ENCODE results near the gene IPCEF1. TPM values are rescaled to one million over a fixed set of nuclear protein-coding genes. Genes with fewer than 3 reads are reported as not detected.
"Not testable (repeated sequence)": the region's sequence is repeated elsewhere in the genome, so short reads cannot be mapped to it uniquely, and the experiment has no call there.

IPCEF1 gene
- total and polyA plus RNA-seq, 3 donors from 2014 or later = 3.6 to 4.8 (median 4.2) TPM

- no peaks in the 10 kb centered on the region for H3K36me3 ChIP-seq (ENCODE audit: low read depth, missing control alignments)
- H3K9me3 ChIP-seq = no peaks in the 10 kb centered on the region
- H3K4me1 ChIP-seq = no peaks in the 10 kb centered on the region
- no peak overlapping the region for H3K27ac ChIP-seq
- H3K4me3 ChIP-seq = no peak overlapping the region
- no peaks in the 10 kb centered on the region for H3K27me3 ChIP-seq
- TF ChIP-seq POLR2A (IDR thresholded peaks at IDR 0.05) (no peak), CTCF (IDR thresholded peaks at IDR 0.05) (no peak)
- no peak for DNase-seq
- 86 to 88% methylated on average over 4 of the region's 4 CpGs for whole genome bisulfite sequencing, 2 donors
- intact Hi-C loops (cut with DNase I; ENCODE audit: low total_unique reads) = no loop called here
Observed at GRCh38 chr6:154337406-154338005, 19.1 kb downstream of the IPCEF1 start.

GRCh38 chr6:154334147-154334546 is 22.5 kb downstream of the IPCEF1 start:
- H3K36me3 ChIP-seq (ENCODE audit: low read depth, missing control alignments); H3K27me3 ChIP-seq; H3K4me1 ChIP-seq; H3K9me3 ChIP-seq; H3K27ac ChIP-seq; intact Hi-C loops (cut with DNase I; ENCODE audit: low total_unique reads); H3K4me3 ChIP-seq; DNase-seq: not testable (repeated sequence)
- 83 to 95% methylated on average over 1 of the region's 1 CpG for WGBS, 2 donors

GRCh38 chr6:154331750-154332149 is 24.9 kb downstream of the IPCEF1 start:
- no peak for DNase-seq
- H3K9me3 ChIP-seq = no peaks in the 10 kb centered on the region
- 96 to 99% methylated on average over 2 of the region's 2 CpGs for WGBS, 2 donors
- no peak overlapping the region for H3K27ac ChIP-seq
- H3K36me3 ChIP-seq (ENCODE audit: low read depth, missing control alignments) = no peaks in the 10 kb centered on the region
- H3K4me3 ChIP-seq = no peak overlapping the region
- H3K27me3 ChIP-seq = no peaks in the 10 kb centered on the region
- TF ChIP-seq POLR2A (IDR thresholded peaks at IDR 0.05) (no peak), CTCF (IDR thresholded peaks at IDR 0.05) (no peak)
- intact Hi-C loops (cut with DNase I; ENCODE audit: low total_unique reads) = no loop called here
- no peaks in the 10 kb centered on the region for H3K4me1 ChIP-seq

- 71 to 72% methylated on average over 10 of the region's 10 CpGs for WGBS, 2 donors
- Histone ChIP-seq H3K9me3 (no peaks in the 10 kb centered on the region), H3K4me3 (no peak overlapping the region), H3K36me3 (ENCODE audit: low read depth, missing control alignments) (no peaks in the 10 kb centered on the region), H3K27ac (no peak overlapping the region), H3K27me3 (no peaks in the 10 kb centered on the region), H3K4me1 (no peaks in the 10 kb centered on the region)
- DNase-seq = no peak
- intact Hi-C loops (cut with DNase I; ENCODE audit: low total_unique reads) = no loop called here
- TF ChIP-seq POLR2A (IDR thresholded peaks at IDR 0.05) (no peak), CTCF (IDR thresholded peaks at IDR 0.05) (no peak)
Observed at GRCh38 chr6:154329350-154330170, 27.0 kb downstream of the IPCEF1 start.

GRCh38 chr6:154327313-154327712 is 29.3 kb downstream of the IPCEF1 start:
- H3K27ac ChIP-seq; H3K4me3 ChIP-seq; intact Hi-C loops (cut with DNase I; ENCODE audit: low total_unique reads); H3K4me1 ChIP-seq; DNase-seq; H3K9me3 ChIP-seq; H3K36me3 ChIP-seq (ENCODE audit: low read depth, missing control alignments); H3K27me3 ChIP-seq: not testable (repeated sequence)
- WGBS, 2 donors = 94 to 95% methylated on average over 1 of the region's 1 CpG

Measured in testis (tissue), 3 donors.